SIG-M5 treated with dmso at 0.1 percent for 504 hours (cell line): ENCODE data around the gene RFXANK.
"Not testable (repeated sequence)": the region's sequence is repeated elsewhere in the genome, so short reads cannot be mapped to it uniquely, and the experiment has no call there.

Source experiments
- DNase-seq: peaks from one replicate; lab custom pipeline; 2025; ENCODE audit not compliant: unreplicated experiment; lab: John Stamatoyannopoulos, UW

The RFXANK gene

GRCh38 chr19:19170053-19170872 is 21.8 kb upstream of the RFXANK start, which contains the start of gene MEF2B:
TSS of gene MEF2B (minus strand) at chr19:19170263. CDS start at chr19:19150735, 19,528 bp downstream.
- peak; percentile 42 for DNase-seq

- no peak for DNase-seq
These were observed 21.0 kb upstream of the RFXANK start for GRCh38 chr19:19170873-19171672.

DNA sequence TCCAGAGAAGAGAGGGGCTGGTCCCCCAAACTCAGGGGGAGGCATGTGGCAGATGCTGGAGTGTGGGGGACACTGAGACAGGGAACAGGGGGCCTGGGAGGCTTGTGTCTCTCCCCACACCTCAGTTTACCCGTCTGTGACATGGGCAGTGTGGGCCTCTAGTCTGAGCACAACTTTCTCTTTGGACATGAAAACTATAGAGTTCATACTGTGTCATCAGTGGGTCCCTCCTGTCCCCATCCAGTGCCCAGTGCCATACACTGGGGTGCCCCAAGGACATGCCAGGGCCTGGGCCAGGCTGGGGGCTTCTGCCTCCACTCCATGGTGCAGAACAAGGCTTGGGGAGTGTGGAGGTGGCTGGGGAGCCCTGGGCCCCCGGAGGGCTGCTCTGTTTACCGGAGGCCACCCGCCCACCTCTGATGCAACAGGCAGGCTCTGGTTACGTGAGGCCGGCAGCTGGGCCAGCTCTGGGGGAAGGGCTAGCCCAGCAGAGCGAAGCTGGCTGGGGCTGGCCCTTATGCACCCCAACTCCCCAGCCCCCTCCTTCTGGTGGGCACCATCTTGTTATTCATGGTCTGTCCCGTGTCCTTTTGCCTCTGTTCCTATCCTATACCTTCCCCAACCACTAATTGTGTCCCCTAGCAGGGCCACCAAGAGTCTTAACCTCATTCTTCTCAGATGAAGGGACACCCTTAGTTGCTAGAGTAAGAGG is 20.1 kb upstream of the RFXANK start:
- peak; percentile 58 for DNase-seq

DNA sequence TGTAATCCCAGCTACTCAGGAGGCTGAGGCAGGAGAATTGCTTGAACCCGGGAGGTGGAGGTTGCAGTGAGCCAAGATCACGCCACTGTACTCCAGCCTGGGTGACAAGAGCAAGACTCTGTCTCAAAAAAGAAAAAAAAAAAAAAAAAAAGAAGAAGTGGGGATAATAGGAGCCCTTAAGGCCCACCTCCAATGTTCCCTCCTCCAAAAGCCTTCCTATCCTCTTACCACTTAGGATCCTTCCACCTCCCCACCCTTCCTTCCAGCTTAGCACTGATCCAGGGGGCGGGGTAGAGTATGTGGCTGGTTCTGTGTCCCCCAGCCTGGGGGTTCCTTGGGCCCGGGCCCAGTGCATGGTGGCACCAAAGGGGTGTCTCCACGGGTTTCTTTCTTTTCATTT is 18.8 kb upstream of the RFXANK start:
- not testable (repeated sequence) for DNase-seq

GRCh38 chr19:19176950-19177349 is 15.1 kb upstream of the RFXANK start:
- no peak for DNase-seq

GRCh38 chr19:19179548-19180441 is 12.3 kb upstream of the RFXANK start:
- no peak for DNase-seq

DNA sequence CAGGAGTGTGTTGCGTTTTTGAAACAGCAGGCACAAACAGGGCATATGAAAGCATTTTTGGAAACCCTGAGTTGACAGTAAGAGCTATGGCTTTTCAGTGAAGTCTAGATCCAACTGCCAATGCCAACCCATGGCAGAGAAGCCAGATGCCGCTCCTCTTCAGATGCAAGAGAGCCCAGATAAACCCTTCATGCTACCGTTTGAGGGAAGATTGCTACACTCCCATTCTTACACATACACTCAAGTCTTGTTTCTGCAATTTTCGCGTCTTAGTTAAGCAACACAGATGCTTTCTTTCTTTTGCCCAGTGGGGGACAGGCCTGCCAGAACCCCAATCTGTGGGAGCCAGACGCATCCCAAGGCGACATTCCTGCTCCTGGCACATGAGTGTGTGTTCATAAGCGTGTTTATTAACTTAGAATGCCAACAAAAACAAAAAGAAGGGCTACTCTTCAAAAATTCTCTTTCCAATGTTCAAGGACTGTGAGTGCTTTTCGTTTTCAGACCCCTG is 10.5 kb upstream of the RFXANK start:
- peak; percentile 32 for DNase-seq

DNA sequence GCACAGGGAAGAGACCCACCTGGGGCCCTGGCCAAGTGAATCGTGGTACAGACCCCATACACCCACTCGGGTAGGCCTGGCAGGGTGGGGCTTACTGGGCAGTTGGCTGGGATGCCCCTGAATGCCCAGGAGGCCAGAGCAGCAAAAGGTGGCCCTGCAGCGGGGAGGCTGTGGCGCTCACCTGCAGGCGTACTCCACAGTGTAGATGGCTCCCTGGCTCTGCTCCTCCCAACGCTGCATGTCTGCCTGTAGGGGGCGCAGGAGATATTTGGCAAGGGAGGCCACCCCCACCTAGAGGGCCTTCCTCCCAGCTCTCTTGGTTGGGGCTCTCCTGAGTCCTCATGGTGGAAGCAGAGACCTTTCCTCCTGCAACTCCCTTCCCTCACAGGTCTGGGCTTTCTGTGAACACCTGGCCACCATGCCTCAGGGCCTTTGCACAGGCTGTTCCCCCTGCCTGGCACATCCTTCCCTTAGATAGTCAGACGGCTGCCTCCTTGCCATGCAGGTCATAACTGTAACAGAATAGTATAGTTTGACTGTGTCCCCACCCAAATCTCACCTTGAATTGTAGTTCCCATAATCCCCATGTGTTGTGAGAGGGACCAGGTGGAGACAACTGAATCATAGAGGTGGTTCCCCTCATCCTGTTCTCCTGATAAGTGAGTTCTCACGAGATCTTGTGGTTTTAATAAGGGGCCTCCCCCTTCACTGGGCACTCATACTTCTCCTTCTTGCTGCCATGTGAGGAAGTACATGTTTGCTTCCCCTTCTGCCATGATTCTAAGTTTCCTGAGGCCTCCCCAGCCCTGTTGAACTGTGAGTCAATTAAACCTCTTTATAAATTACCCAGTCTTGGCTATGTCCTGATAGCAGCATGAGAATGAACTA is 6.0 kb upstream of the RFXANK start:
- DNase-seq, result peak; percentile 45

DNA sequence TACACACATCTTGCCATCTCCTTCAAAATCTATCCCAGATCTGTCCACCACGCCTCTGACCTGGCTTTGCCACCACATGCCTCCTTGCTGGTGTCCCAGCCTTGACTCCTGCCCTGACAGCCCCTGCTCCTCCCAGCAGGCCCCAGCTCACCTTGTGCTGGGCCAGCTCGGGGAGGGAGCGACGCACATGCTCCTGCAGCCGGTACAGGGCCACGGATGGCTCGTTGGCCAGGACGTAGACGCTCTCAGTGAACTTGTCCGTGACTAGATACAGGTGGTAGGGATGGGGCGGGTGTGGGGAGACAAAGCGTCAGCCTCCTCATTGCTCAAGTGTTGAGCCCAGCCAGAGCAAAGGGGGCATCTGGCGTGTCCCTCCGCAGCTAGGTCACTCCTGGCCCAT is 5.3 kb upstream of the RFXANK start:
- no peak for DNase-seq

GRCh38 chr19:19191768-19192077 is 335 bp upstream of the RFXANK start:
- no peak for DNase-seq

GRCh38 chr19:19192910-19193423 is 909 bp downstream of the RFXANK start:
- DNase-seq, result no peak

GRCh38 chr19:19193926-19194325 is 1.9 kb downstream of the RFXANK start:
- no peak for DNase-seq

GRCh38 chr19:19201697-19202630 is 9.9 kb downstream of the RFXANK start:
- DNase-seq, result no peak

- no peak for DNase-seq
These were observed 10.6 kb downstream of the RFXANK start for GRCh38 chr19:19202707-19203011.

DNA sequence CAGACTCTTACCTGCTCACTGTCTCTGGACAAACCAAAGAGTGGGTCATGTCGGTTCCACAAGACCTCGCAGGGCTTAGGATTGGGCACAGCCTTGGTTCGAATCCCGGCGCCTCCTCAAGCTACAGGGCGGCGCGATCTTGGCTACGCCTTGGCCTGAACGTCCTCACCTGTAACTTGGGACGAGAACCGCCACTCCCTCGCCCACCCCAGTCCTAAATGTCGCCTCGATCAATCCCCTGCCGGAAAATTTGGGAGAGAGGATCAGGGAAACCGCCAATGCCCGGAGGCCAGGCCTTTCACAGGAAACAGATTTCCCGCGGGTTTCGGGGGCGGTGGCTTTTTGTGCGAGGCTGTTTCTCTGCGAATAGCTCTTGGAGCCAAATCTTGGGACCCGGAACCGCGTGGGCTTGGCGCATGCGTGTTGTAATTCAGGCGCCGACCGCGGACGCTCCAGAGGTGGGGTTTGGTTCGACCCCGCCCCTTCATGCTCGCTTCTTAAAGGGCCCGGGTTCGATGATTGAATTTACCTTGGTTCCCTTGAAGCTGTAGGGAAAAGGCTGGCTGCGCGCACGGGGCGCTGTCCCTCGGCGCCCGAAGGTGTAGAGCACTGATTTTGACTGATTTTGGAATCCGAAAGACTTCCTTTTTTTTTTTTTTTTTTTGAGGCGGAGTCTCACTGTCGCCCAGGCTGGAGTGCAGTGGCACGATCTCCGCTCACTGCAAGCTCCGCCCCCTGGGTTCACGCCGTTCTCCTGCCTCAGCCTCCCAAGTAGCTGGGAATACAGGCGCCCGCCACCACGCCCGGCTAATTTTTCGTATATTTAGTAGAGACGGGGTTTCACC is 11.2 kb downstream of the RFXANK start, which contains the start of gene NR2C2AP:
Gene NR2C2AP (minus strand): TSS at position 403 of the 845 bp plus-strand sequence. CDS start 354 bp downstream, at position 49.
- peak; percentile 88 for DNase-seq

DNA sequence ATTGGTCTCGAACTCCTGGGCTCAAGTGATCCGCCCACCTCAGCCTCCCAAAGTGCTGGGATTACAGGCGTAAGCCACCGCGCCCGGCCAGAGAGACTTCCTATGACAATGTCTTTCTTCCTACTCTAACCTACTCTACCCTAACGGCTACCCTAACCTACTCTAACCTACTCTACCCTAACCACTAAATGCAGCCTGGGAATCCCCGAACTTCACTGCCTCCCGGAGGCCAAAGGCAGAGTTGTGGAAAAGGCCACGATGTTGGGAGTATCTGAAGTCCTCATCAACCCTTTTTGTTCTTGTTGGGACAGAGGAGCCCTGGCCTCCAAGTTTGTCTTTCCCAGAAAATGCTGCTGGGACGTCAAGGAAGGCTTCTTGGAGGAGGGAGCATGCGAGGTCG is 12.1 kb downstream of the RFXANK start:
- DNase-seq, result peak; percentile 11
